Keratinocyte (primary cell): ENCODE measurements around the gene ZNF619. TPM values are rescaled to one million over a fixed set of nuclear protein-coding genes. Genes with fewer than 3 reads are reported as not detected.

Experiments used
- DNase-seq: peaks from one replicate; pipeline ENCODE4 v3.0.0-alpha.2; 2011; ENCODE audit warnings: low read depth, missing footprints, low spot score
- FAIRE-seq: peaks from 2 replicates; lab custom pipeline; 2011; peaks lifted over from hg19 to GRCh38; lab: Jason Lieb, UNC
- H2AFZ ChIP-seq: 2 replicates; pipeline ENCODE4 v1.6.0; 2012; ENCODE audit warnings: low read length, control low read depth, inconsistent platforms; ENCODE audit not compliant: control insufficient read depth
- H3K27ac ChIP-seq: 2 replicates; pipeline ENCODE4 v1.5.1; 2011; ENCODE audit warnings: low read length; ENCODE audit not compliant: control insufficient read depth, insufficient read depth
- H3K27me3 ChIP-seq: 3 replicates; pipeline ENCODE4 v1.6.0; 2011; ENCODE audit warnings: low read length; ENCODE audit not compliant: control insufficient read depth, insufficient read depth; ENCODE audit errors: extremely low read depth
- H3K36me3 ChIP-seq, 2 experiments: 2 replicates in 1 of 2; 3 replicates in 1 of 2; pipeline ENCODE4 v1.5.1; 2011; ENCODE audit warnings: low read length in 2 of 2, mild to moderate bottlenecking in 1 of 2; ENCODE audit not compliant: control insufficient read depth in 2 of 2, insufficient read depth in 2 of 2; ENCODE audit errors: extremely low read depth in 1 of 2
- H3K4me1 ChIP-seq: 3 replicates; pipeline ENCODE4 v1.5.1; 2011; ENCODE audit warnings: low read length; ENCODE audit not compliant: control insufficient read depth, insufficient read depth; ENCODE audit errors: extremely low read depth
- H3K4me2 ChIP-seq: 3 replicates; pipeline ENCODE4 v1.6.0; 2011; ENCODE audit warnings: low read depth, low read length; ENCODE audit not compliant: control insufficient read depth, insufficient read depth; ENCODE audit errors: extremely low read depth
- H3K4me3 ChIP-seq, 3 experiments: fragments of 200-600 bp in 1 of 3; sonication (generic) in 1 of 3; 2 replicates in 2 of 3; 3 replicates in 1 of 3; pipeline ENCODE4 v1.5.1; 2011 to 2016; ENCODE audit warnings: low read length in 3 of 3, mild to moderate bottlenecking in 3 of 3, control low read depth in 2 of 3, inconsistent platforms in 1 of 3, low read depth in 1 of 3, mixed read lengths in 1 of 3, mixed run types in 1 of 3, moderate library complexity in 1 of 3; ENCODE audit not compliant: control insufficient read depth in 2 of 3, insufficient read depth in 2 of 3; ENCODE audit errors: extremely low read depth in 1 of 3
- H3K79me2 ChIP-seq: 2 replicates; pipeline ENCODE4 v1.6.0; 2012; ENCODE audit warnings: low read length; ENCODE audit not compliant: control insufficient read depth, insufficient read depth
- H3K9ac ChIP-seq: 3 replicates; pipeline ENCODE4 v1.6.0; 2011; ENCODE audit warnings: low read length; ENCODE audit not compliant: control insufficient read depth, insufficient read depth; ENCODE audit errors: extremely low read depth
- H3K9me1 ChIP-seq: 3 replicates; pipeline ENCODE4 v1.6.0; 2011; ENCODE audit warnings: low read length; ENCODE audit not compliant: control insufficient read depth, insufficient read depth; ENCODE audit errors: extremely low read depth
- H3K9me3 ChIP-seq: 2 replicates; pipeline ENCODE4 v1.5.1; 2012; ENCODE audit warnings: low read depth, low read length; ENCODE audit not compliant: control insufficient read depth
- H4K20me1 ChIP-seq: 3 replicates; pipeline ENCODE4 v1.6.0; 2011; ENCODE audit warnings: low read length; ENCODE audit not compliant: control insufficient read depth, insufficient read depth; ENCODE audit errors: extremely low read depth
- CTCF ChIP-seq, 3 experiments: IDR thresholded peaks in 1 of 3; conservative IDR thresholded peaks in 1 of 3; optimal IDR thresholded peaks in 1 of 3; 2 replicates in 2 of 3; 3 replicates in 1 of 3; pipeline versions ENCODE3 to v1.5.1; 2011; ENCODE audit warnings: low read length in 3 of 3, mild to moderate bottlenecking in 3 of 3, moderate library complexity in 2 of 3, control low read depth in 1 of 3, inconsistent platforms in 1 of 3; ENCODE audit not compliant: insufficient read depth in 2 of 3; ENCODE audit errors: extremely low read depth in 1 of 3
- EZH2 ChIP-seq: IDR thresholded peaks from one replicate; pipeline ENCODE4 v1.6.1; 2012; ENCODE audit warnings: inconsistent platforms, mild to moderate bottlenecking, low read length, moderate library complexity
- dilution Hi-C: fragments of 300-500 bp; cut with MboI; formaldehyde crosslinking; loops from one replicate; pipeline ENCODE4 v1.7.0; 2020; ENCODE audit warnings: low sequenced_read_pairs; ENCODE audit not compliant: extremely low pct_ligation_motif_present
- polyA plus RNA-seq, 5 experiments: library from polyadenylated mRNA; depleted of rRNA in 3 of 5; stranded (reverse) in 3 of 5; stranded (forward) in 1 of 5; unstranded in 1 of 5; fragments of >200 nt; gene quantifications; 1 replicate in 1 of 5; 2 replicates in 3 of 5; 3 replicates in 1 of 5; pipeline versions ENCODE4 v1.2.1 to v1.2.3, GENCODE V29; 2011 to 2012; ENCODE audit warnings: missing spikeins in 2 of 5, low read depth in 1 of 5, low replicate concordance in 1 of 5

Gene ZNF619
- polyA plus RNA-seq, 1 donor (not counting 4 experiments of a cell fraction or from before 2014, with no cell fraction given), result 3.1 TPM

GRCh38 chr3:40487172-40487571 lies 10.2 kb downstream of the ZNF619 start:
- H3K4me3 ChIP-seq, result no peak overlapping the region
- H4K20me1 ChIP-seq, result no peaks in the 10 kb centered on the region
- TF ChIP-seq CTCF (optimal IDR thresholded peaks at IDR 0.05 in 1 of 3, IDR thresholded peaks at IDR 0.05 in 1 of 3, conservative IDR thresholded peaks at IDR 0.05 in 1 of 3; ENCODE audit: extremely low read depth in 1 of 3, insufficient read depth in 2 of 3, low read length in 3 of 3) (no peak), EZH2 (no peak)
- no peak for DNase-seq
- H3K9ac ChIP-seq, result no peak overlapping the region
- peaks cover 7 to 12% of the 10 kb centered on the region in 2 experiments for H3K36me3 ChIP-seq
- H3K79me2 ChIP-seq, result no peaks in the 10 kb centered on the region
- H3K9me1 ChIP-seq, result no peaks in the 10 kb centered on the region
- no peaks in the 10 kb centered on the region for H3K27me3 ChIP-seq
- FAIRE-seq, result no peak
- peaks cover 15% of the 10 kb centered on the region for H3K9me3 ChIP-seq
- no peak overlapping the region for H2AFZ ChIP-seq
- dilution Hi-C loops, result no loop called here
- no peak overlapping the region for H3K4me2 ChIP-seq
- no peaks in the 10 kb centered on the region for H3K4me1 ChIP-seq
- H3K27ac ChIP-seq, result no peak overlapping the region

GRCh38 chr3:40490916-40491315 lies 14.0 kb downstream of the ZNF619 start:
- dilution Hi-C loops, result no loop called here
- no peaks in the 10 kb centered on the region for H3K79me2 ChIP-seq

More at GRCh38 chr3:40490916-40491315, 14.0 kb downstream of the ZNF619 start:
- H3K9me1 ChIP-seq, result no peaks in the 10 kb centered on the region
- peaks cover 6 to 12% of the 10 kb centered on the region in 2 experiments for H3K36me3 ChIP-seq
- H3K9me3 ChIP-seq, result peaks cover 15% of the 10 kb centered on the region
- no peak overlapping the region for H3K4me2 ChIP-seq
- no peak overlapping the region for H2AFZ ChIP-seq
- no peak overlapping the region for H3K4me3 ChIP-seq
- no peak for FAIRE-seq
- no peak overlapping the region for H3K9ac ChIP-seq
- no peaks in the 10 kb centered on the region for H3K27me3 ChIP-seq
- DNase-seq, result no peak
- no peaks in the 10 kb centered on the region for H4K20me1 ChIP-seq
- TF ChIP-seq EZH2, result no peak
- no peak for TF ChIP-seq CTCF (optimal IDR thresholded peaks at IDR 0.05 in 1 of 3, IDR thresholded peaks at IDR 0.05 in 1 of 3, conservative IDR thresholded peaks at IDR 0.05 in 1 of 3; ENCODE audit: extremely low read depth in 1 of 3, insufficient read depth in 2 of 3, low read length in 3 of 3)
- no peaks in the 10 kb centered on the region for H3K4me1 ChIP-seq
- H3K27ac ChIP-seq, result no peak overlapping the region
